Measurements from ENCODE around the gene SMIM41.

DNA sequence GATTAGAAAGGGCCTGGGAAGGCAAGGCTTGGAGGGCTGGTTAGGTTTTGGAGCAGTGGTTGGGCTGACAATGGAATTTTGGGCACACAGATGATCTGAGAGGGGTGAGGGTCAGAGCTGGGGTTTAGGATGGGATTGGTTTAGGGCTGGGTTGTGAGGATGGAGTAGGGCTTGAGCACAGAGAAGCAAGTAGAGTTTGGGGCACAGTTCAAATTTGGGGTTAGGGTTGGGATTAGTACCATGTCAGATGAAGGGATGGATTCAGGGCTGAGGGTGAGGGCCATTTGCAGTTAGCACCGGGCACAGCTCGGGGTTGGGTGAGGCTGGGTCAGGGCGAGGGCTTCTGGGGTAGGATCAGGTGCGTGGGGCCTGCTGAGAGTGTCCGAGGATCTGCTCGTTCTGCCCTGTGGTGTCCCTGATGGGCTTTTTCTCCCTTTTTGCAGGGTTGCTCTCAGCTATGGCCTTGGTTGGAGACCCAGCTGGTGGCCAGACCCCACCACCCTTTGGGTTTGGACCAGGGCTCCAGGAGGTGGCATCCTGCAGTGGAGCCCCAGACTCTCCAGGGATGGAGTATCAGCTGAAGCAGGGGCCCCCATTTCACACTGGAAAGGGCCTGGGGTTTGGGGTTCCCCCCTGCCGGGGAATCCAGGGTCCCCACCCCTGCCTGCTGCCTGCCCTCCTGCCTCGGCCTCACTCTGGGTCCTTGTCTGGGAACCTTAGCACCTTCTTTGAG lies 66.8 kb downstream of the SMIM41 start:
- TF ChIP-seq, protein P1, sequence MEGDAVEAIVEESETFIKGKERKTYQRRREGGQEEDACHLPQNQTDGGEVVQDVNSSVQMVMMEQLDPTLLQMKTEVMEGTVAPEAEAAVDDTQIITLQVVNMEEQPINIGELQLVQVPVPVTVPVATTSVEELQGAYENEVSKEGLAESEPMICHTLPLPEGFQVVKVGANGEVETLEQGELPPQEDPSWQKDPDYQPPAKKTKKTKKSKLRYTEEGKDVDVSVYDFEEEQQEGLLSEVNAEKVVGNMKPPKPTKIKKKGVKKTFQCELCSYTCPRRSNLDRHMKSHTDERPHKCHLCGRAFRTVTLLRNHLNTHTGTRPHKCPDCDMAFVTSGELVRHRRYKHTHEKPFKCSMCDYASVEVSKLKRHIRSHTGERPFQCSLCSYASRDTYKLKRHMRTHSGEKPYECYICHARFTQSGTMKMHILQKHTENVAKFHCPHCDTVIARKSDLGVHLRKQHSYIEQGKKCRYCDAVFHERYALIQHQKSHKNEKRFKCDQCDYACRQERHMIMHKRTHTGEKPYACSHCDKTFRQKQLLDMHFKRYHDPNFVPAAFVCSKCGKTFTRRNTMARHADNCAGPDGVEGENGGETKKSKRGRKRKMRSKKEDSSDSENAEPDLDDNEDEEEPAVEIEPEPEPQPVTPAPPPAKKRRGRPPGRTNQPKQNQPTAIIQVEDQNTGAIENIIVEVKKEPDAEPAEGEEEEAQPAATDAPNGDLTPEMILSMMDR (IDR thresholded peaks at IDR 0.05 in 4 of 5, conservative IDR thresholded peaks at IDR 0.05 in 1 of 5), result no peak
- no peak for TF ChIP-seq POLR2A (IDR thresholded peaks at IDR 0.05)
